Gastrocnemius medialis (tissue), 4 donors: ENCODE measurements around the gene PSD4.

Source experiments
- POLR2A ChIP-seq, 2 donors: fragments of 450-650 bp; IDR thresholded peaks; one replicate each; pipeline ENCODE4 v1.6.1; 2017; ENCODE audit warnings: antibody characterized with exemption in 2 of 2, mild to moderate bottlenecking in 2 of 2, moderate library complexity in 2 of 2
- TF ChIP-seq, protein P1 (sequence below), 5 experiments: fragments of 450-650 bp in 3 of 5; fragments of 200-600 bp in 2 of 5; sonication (generic) in 2 of 5; IDR thresholded peaks in 4 of 5; conservative IDR thresholded peaks in 1 of 5; 1 replicate in 4 of 5; 2 replicates in 1 of 5; pipeline ENCODE4 v1.5.1; 2016 to 2019; ENCODE audit warnings: antibody characterized with exemption in 5 of 5, mild to moderate bottlenecking in 3 of 5, moderate library complexity in 3 of 5

DNA sequence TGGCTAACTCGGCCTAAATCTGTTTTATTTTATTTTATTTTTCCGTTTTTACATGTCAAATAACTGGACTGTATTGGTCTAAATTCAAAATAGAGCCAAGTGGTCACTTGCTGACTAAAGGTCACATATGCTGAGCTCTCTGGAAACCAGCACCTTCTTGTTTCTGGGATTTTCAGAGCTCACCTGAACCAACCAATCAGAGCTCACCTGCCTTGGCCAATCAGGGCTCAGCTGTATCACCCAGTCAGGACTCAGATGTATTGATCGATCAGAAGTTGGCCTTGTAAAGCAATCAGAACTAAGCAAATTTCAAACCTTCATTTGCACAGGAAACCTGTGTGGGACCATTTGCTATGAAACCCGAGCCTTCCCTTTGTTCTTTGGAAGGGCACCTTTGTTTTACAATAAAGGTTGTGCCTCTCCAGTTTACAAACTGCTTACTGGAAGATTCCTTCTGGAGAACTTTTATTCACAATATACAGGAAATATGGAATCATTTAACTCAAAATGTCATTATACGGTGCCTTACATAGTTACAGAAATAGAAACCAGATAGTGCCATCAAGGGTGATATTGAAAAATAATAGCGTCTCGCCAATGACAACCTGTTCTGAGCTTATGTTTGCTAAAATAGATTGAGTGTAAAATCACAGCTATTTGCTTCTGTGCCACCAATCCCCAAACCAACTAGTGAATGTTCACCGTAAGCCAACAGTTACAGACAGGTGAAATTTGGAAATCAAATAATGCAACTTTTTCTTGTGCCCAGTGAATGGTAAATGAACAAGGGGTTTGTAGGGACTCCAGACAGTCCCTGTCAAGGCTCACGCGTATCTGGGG lies 17.3 kb upstream of the PSD4 start:
- TF ChIP-seq, protein P1, sequence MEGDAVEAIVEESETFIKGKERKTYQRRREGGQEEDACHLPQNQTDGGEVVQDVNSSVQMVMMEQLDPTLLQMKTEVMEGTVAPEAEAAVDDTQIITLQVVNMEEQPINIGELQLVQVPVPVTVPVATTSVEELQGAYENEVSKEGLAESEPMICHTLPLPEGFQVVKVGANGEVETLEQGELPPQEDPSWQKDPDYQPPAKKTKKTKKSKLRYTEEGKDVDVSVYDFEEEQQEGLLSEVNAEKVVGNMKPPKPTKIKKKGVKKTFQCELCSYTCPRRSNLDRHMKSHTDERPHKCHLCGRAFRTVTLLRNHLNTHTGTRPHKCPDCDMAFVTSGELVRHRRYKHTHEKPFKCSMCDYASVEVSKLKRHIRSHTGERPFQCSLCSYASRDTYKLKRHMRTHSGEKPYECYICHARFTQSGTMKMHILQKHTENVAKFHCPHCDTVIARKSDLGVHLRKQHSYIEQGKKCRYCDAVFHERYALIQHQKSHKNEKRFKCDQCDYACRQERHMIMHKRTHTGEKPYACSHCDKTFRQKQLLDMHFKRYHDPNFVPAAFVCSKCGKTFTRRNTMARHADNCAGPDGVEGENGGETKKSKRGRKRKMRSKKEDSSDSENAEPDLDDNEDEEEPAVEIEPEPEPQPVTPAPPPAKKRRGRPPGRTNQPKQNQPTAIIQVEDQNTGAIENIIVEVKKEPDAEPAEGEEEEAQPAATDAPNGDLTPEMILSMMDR (IDR thresholded peaks at IDR 0.05 in 4 of 5, conservative IDR thresholded peaks at IDR 0.05 in 1 of 5): no peak
- TF ChIP-seq POLR2A (IDR thresholded peaks at IDR 0.05): no peak
